Thyroid gland (tissue), 4 donors: ENCODE measurements around the gene IFNAR2. TPM values are rescaled to one million over a fixed set of nuclear protein-coding genes. Genes with fewer than 3 reads are reported as not detected.
"Not testable (repeated sequence)": the region's sequence is repeated elsewhere in the genome, so short reads cannot be mapped to it uniquely, and the experiment has no call there.

Source experiments
- DNase-seq, 2 donors: peaks; one replicate each; pipeline ENCODE4 v3.0.0-alpha.2; 2019
- H3K27ac ChIP-seq, 3 donors: fragments of 200-600 bp; sonication (generic); 1 replicate in 2 of 3; 2 replicates in 1 of 3; pipeline ENCODE4 v1.5.1; 2016 to 2019; ENCODE audit warnings: mild to moderate bottlenecking in 1 of 3, moderate library complexity in 1 of 3
- H3K27me3 ChIP-seq: fragments of 200-600 bp; sonication (generic); one replicate; pipeline ENCODE4 v1.5.1; 2019
- H3K36me3 ChIP-seq, 2 donors: fragments of 200-600 bp; sonication (generic); one replicate each; pipeline ENCODE4 v1.5.1; 2016 to 2019
- H3K4me1 ChIP-seq, 2 donors: fragments of 200-600 bp; sonication (generic); one replicate each; pipeline ENCODE4 v1.5.1; 2017 to 2019
- H3K4me3 ChIP-seq, 3 donors: fragments of 200-600 bp; sonication (generic); replicated peaks in 1 of 3; 1 replicate in 2 of 3; 2 replicates in 1 of 3; pipeline ENCODE4 v1.5.1; 2016; ENCODE audit warnings: mild to moderate bottlenecking in 1 of 3
- H3K9me3 ChIP-seq: fragments of 200-600 bp; sonication (generic); one replicate; pipeline ENCODE4 v1.5.1; 2017
- CTCF ChIP-seq, 6 experiments: fragments of 200-600 bp in 3 of 6; fragments of 450-650 bp in 3 of 6; sonication (generic) in 3 of 6; IDR thresholded peaks; one replicate each; pipeline ENCODE4 v1.5.1; 2016 to 2019; ENCODE audit warnings: antibody characterized with exemption in 6 of 6, mild to moderate bottlenecking in 2 of 6, inconsistent platforms in 1 of 6, moderate library complexity in 1 of 6
- POLR2A ChIP-seq, 2 donors: fragments of 450-650 bp; IDR thresholded peaks; one replicate each; pipeline ENCODE4 v1.6.1; 2017; ENCODE audit warnings: antibody characterized with exemption in 2 of 2, mild to moderate bottlenecking in 2 of 2, moderate library complexity in 1 of 2
- WGBS, 2 donors: methylation state at CpG; one replicate each; pipeline ENCODE4 v1.1.5; 2017; 5-methylcytosine and 5-hydroxymethylcytosine counted together
- intact Hi-C: fragments of 100-400 bp; cut with DNase I; formaldehyde crosslinking; loops from one replicate; pipeline ENCODE4 v1.15.1; 2023
- total RNA-seq, 4 donors: library from RNA; depleted of rRNA; stranded (reverse); fragments of >200 nt; gene quantifications; one replicate each; pipeline ENCODE4 v1.2.3, GENCODE V29; 2016

IFNAR2 gene
- total RNA-seq, 4 donors from 2014 or later: 6.6 to 11.0 (median 7.8) TPM

DNA sequence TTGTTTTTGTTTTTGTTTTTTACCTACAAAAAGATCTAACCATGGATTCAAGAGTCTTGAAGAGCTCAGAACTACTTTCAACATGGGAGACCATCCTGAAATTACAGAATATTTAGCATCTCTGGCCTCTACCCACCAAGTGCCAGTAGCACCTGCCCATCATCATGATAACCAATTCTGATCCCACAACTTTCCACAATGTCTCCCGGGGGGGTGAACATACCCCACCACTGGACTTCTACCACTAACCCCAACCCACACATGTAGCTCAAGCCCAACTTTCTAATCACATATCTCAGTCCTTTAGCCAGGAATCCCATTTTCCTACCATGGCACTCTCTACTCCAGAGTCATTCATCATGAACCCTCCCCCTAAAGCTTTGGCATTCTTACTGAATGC lies 15.7 kb upstream of the IFNAR2 start:
- no peak overlapping the region for H3K4me3 ChIP-seq
- WGBS, 2 donors: 100% methylated on average over 1 of the region's 1 CpG
- no peak overlapping the region for H3K27ac ChIP-seq
- H3K9me3 ChIP-seq: no peaks in the 10 kb centered on the region
- no peaks in the 10 kb centered on the region for H3K36me3 ChIP-seq
- H3K27me3 ChIP-seq: no peaks in the 10 kb centered on the region
- no peaks in the 10 kb centered on the region for H3K4me1 ChIP-seq
- TF ChIP-seq CTCF (IDR thresholded peaks at IDR 0.05) (no peak), POLR2A (IDR thresholded peaks at IDR 0.05) (no peak)
- intact Hi-C loops: loop anchor here (5.0 kb wide), 1 partner anchor 153 kb away; no protein-coding TSS in a partner anchor
- no peak for DNase-seq

- no peaks in the 10 kb centered on the region for H3K36me3 ChIP-seq
- 95 to 99% methylated on average over 2 of the region's 2 CpGs for WGBS, 2 donors
- no peak for DNase-seq
- H3K4me3 ChIP-seq: no peak overlapping the region
- H3K4me1 ChIP-seq: no peaks in the 10 kb centered on the region
- H3K9me3 ChIP-seq: no peaks in the 10 kb centered on the region
- H3K27ac ChIP-seq: no peak overlapping the region
- no peak for TF ChIP-seq POLR2A (IDR thresholded peaks at IDR 0.05)
- no peak for TF ChIP-seq CTCF (IDR thresholded peaks at IDR 0.05)
- intact Hi-C loops: no loop called here
- H3K27me3 ChIP-seq: no peaks in the 10 kb centered on the region
Measured at GRCh38 chr21:33217138-33217520, 12.6 kb upstream of the IFNAR2 start.

DNA sequence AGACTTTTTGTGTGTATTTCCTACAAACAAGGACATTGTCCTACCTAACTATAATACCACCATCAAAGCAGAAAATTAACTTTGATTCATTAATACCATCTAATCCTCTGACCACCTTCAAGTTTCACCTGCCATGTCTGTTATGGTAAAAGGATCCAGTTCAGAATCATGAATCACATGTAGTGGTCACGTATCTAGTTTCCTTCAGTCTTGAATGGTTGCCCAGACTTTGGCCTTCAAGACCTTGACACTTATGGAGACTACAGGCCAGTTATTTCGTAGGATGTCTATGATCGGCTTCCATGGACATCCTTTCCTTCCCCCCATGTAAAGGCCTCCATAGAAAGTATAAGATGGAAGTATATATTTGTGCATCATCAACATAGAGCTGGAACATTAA lies 10.4 kb upstream of the IFNAR2 start:
- Histone ChIP-seq H3K36me3 (no peaks in the 10 kb centered on the region), H3K4me1 (no peaks in the 10 kb centered on the region), H3K27me3 (no peaks in the 10 kb centered on the region), H3K27ac (no peak overlapping the region), H3K4me3 (no peak overlapping the region), H3K9me3 (no peaks in the 10 kb centered on the region)
- 93 to 98% methylated on average over 3 of the region's 3 CpGs for WGBS, 2 donors
- no peak for DNase-seq
- intact Hi-C loops: no loop called here
- TF ChIP-seq POLR2A (IDR thresholded peaks at IDR 0.05) (no peak), CTCF (IDR thresholded peaks at IDR 0.05) (no peak)

GRCh38 chr21:33219954-33220353 lies 9.8 kb upstream of the IFNAR2 start:
- no peak for DNase-seq
- H3K4me3 ChIP-seq: no peak overlapping the region
- H3K27ac ChIP-seq: no peak overlapping the region
- H3K9me3 ChIP-seq: no peaks in the 10 kb centered on the region
- TF ChIP-seq POLR2A (IDR thresholded peaks at IDR 0.05) (no peak), CTCF (IDR thresholded peaks at IDR 0.05) (no peak)
- H3K36me3 ChIP-seq: no peaks in the 10 kb centered on the region
- H3K4me1 ChIP-seq: no peaks in the 10 kb centered on the region
- intact Hi-C loops: no loop called here
- WGBS, 2 donors: 88 to 91% methylated on average over 3 of the region's 3 CpGs
- H3K27me3 ChIP-seq: no peaks in the 10 kb centered on the region

DNA sequence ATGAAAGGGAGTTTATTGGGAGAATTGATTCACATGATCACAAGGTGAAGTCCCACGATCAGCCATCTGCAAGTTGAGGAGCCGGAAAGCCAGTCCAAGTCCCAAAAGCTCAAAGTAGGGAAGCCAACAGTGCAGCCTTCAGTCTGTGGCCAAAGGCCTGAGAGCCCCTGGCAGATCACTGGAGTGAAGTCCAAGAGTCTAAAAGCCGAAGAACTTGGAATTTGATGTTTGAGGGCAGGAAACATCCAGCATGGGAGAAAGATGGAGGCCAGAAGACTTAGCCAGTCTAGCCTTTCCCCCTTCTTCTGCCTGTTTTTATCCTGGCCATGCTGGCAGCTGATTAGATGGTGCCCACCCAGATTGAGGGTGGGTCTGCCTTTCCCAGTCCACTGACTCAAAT lies 4.4 kb upstream of the IFNAR2 start:
- intact Hi-C loops, H3K9me3 ChIP-seq, H3K36me3 ChIP-seq, H3K4me3 ChIP-seq, H3K4me1 ChIP-seq, H3K27ac ChIP-seq, H3K27me3 ChIP-seq, DNase-seq: not testable (repeated sequence)
- WGBS, 2 donors: 94 to 97% methylated on average over 3 of the region's 3 CpGs

DNA sequence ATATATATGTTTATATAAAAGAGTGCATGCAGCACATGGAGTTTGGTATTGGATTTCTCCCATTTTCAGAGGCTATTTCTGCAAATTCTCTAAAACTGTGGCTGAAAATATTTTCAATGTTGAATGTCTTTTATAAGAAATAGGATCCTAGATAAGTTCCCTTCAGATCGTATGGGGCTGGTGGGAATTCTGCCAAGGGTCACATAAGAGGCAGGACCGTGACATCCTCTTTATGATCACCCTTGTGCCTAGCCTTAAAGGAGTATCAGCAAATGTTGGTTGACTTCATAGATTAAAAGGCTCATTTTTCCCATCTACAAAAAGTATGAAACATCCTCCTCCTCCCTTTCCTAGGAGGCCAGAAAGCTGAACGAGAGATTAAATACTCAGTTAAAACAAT lies 1.3 kb upstream of the IFNAR2 start:
- Histone ChIP-seq H3K4me1 (peaks cover 4 to 9% of the 10 kb centered on the region in 2 donors), H3K36me3 (no peaks in the 10 kb centered on the region), H3K9me3 (no peaks in the 10 kb centered on the region), H3K27me3 (no peaks in the 10 kb centered on the region), H3K27ac (no peak overlapping the region), H3K4me3 (no peak overlapping the region)
- TF ChIP-seq CTCF (IDR thresholded peaks at IDR 0.05) (no peak), POLR2A (IDR thresholded peaks at IDR 0.05) (no peak)
- DNase-seq: no peak
- intact Hi-C loops: no loop called here
- 51 to 56% methylated on average over 3 of the region's 3 CpGs for WGBS, 2 donors
